HG03097 (cell line): ENCODE measurements around the gene BLTP1.

Experiments used
- ATAC-seq: cut with Tn5 transposase; IDR thresholded peaks from one replicate; pipeline ENCODE4 v1.9.1; 2021; ENCODE audit not compliant: unreplicated experiment, low FRiP score

Gene BLTP1

GRCh38 chr4:122170775-122171174 lies 18.6 kb downstream of the BLTP1 start:
- ATAC-seq: no peak

GRCh38 chr4:122171323-122171722 lies 19.2 kb downstream of the BLTP1 start:
- no peak for ATAC-seq

GRCh38 chr4:122172266-122172665 lies 20.1 kb downstream of the BLTP1 start:
- no peak for ATAC-seq

- ATAC-seq: no peak
Measured at GRCh38 chr4:122178961-122179360, 26.8 kb downstream of the BLTP1 start.

GRCh38 chr4:122195718-122196117 lies 43.6 kb downstream of the BLTP1 start:
- no peak for ATAC-seq
